IMR-90 (cell line): ENCODE data around the gene ARSJ. TPM values are rescaled to one million over a fixed set of nuclear protein-coding genes. Genes with fewer than 3 reads are reported as not detected.
"Not testable (repeated sequence)": the region's sequence is repeated elsewhere in the genome, so short reads cannot be mapped to it uniquely, and the experiment has no call there.

Experiments
- ATAC-seq: fragments of 200-7000 bp; cut with Tn5 transposase; 2 replicates; pipeline ENCODE4 v1.9.1; 2020; ENCODE audit warnings: low read depth, mild to moderate bottlenecking, moderate library complexity
- BruUV-seq: library from RNA; stranded (reverse); fragments of 400-500 nt; replicated peaks from 2 replicates; lab custom pipeline; 2021; lab: Mats Ljungman, UMichigan
- CTCF ChIA-PET: fragments of 300-600 bp; formaldehyde crosslinking; extraction: SDS; loops from one replicate; lab custom pipeline; 2021; ENCODE audit warnings: antibody characterized with exemption; lab: Yijun Ruan, JAX
- POLR2A ChIA-PET: fragments of 300-600 bp; sonication (Branson Sonifier 250); formaldehyde crosslinking; loops from one replicate; lab custom pipeline; 2022; ENCODE audit warnings: antibody characterized with exemption; ENCODE audit not compliant: unreplicated experiment; lab: Charles Lee
- DNase-seq: peaks from one replicate; pipeline ENCODE4 v3.0.0; 2013
- H2AFZ ChIP-seq: replicated peaks from 2 replicates; pipeline ENCODE3; 2013; ENCODE audit warnings: low read length, mild to moderate bottlenecking; ENCODE audit not compliant: poor library complexity
- H2AK5ac ChIP-seq: 2 replicates; pipeline ENCODE4 v1.6.1; 2013; ENCODE audit warnings: low read depth, low read length, inconsistent platforms
- H2AK9ac ChIP-seq: replicated peaks from 2 replicates; pipeline ENCODE3; 2013; ENCODE audit warnings: mild to moderate bottlenecking, low read depth, low read length, moderate library complexity; ENCODE audit not compliant: poor library complexity
- H2BK120ac ChIP-seq: 2 replicates; pipeline ENCODE4 v1.6.1; 2013; ENCODE audit warnings: low read depth, low read length, inconsistent platforms
- H2BK15ac ChIP-seq: 3 replicates; pipeline ENCODE4 v1.6.1; 2013; ENCODE audit warnings: low read depth, low read length, inconsistent platforms
- H2BK20ac ChIP-seq: 2 replicates; pipeline ENCODE4 v1.6.1; 2013; ENCODE audit warnings: low read depth, mild to moderate bottlenecking, inconsistent platforms, low read length, moderate library complexity
- H2BK5ac ChIP-seq: 2 replicates; pipeline ENCODE4 v1.6.1; 2013; ENCODE audit warnings: mild to moderate bottlenecking, low read depth, low read length, inconsistent platforms; ENCODE audit not compliant: poor library complexity, severe bottlenecking
- H3K14ac ChIP-seq: replicated peaks from 2 replicates; pipeline ENCODE4 v1.6.1; 2013; ENCODE audit warnings: low read depth, low read length, inconsistent platforms
- H3K18ac ChIP-seq: 2 replicates; pipeline ENCODE4 v1.6.1; 2013; ENCODE audit warnings: low read depth, low read length, control low read depth
- H3K23ac ChIP-seq: 2 replicates; pipeline ENCODE4 v1.6.1; 2013; ENCODE audit warnings: low read depth, low read length, inconsistent platforms
- H3K27ac ChIP-seq: 2 replicates; pipeline ENCODE4 v1.5.1; 2013; ENCODE audit warnings: mild to moderate bottlenecking, control low read depth, low read length; ENCODE audit not compliant: insufficient read depth
- H3K27me3 ChIP-seq: 2 replicates; pipeline ENCODE4 v1.6.1; 2013; ENCODE audit warnings: low read length; ENCODE audit not compliant: control insufficient read depth, insufficient read depth
- H3K36me3 ChIP-seq: 2 replicates; pipeline ENCODE4 v1.6.1; 2013; ENCODE audit warnings: low read length, mixed read lengths; ENCODE audit not compliant: control insufficient read depth, insufficient read depth
- H3K4ac ChIP-seq: 2 replicates; pipeline ENCODE4 v1.6.1; 2013; ENCODE audit warnings: low read depth, low read length, inconsistent platforms
- H3K4me1 ChIP-seq: 2 replicates; pipeline ENCODE4 v1.6.1; 2013; ENCODE audit warnings: low read length, mixed read lengths; ENCODE audit not compliant: control insufficient read depth, insufficient read depth
- H3K4me2 ChIP-seq: 2 replicates; pipeline ENCODE4 v1.6.1; 2013; ENCODE audit warnings: low read depth, mild to moderate bottlenecking, control low read depth, low read length, moderate library complexity
- H3K4me3 ChIP-seq: 2 replicates; pipeline ENCODE4 v1.5.1; 2013; ENCODE audit warnings: low read depth, mild to moderate bottlenecking, control low read depth, low read length, moderate library complexity; ENCODE audit not compliant: insufficient read depth
- H3K56ac ChIP-seq: 2 replicates; pipeline ENCODE4 v1.6.1; 2013; ENCODE audit warnings: low read length, inconsistent platforms; ENCODE audit not compliant: insufficient read depth; ENCODE audit errors: extremely low read depth
- H3K79me1 ChIP-seq, 2 experiments: 2 replicates each; pipeline ENCODE4 v1.6.1; 2013; ENCODE audit warnings: low read length in 2 of 2, inconsistent platforms in 1 of 2, low read depth in 1 of 2
- H3K9ac ChIP-seq: 2 replicates; pipeline ENCODE4 v1.6.1; 2013; ENCODE audit warnings: low read depth, low read length, control low read depth
- H3K9me1 ChIP-seq: 2 replicates; pipeline ENCODE4 v1.6.1; 2013; ENCODE audit warnings: low read length, inconsistent platforms; ENCODE audit not compliant: insufficient read depth
- H3K9me3 ChIP-seq: 2 replicates; pipeline ENCODE4 v1.6.1; 2013; ENCODE audit warnings: low read length; ENCODE audit not compliant: control insufficient read depth, insufficient read depth
- H4K20me1 ChIP-seq: 2 replicates; pipeline ENCODE4 v1.6.1; 2013; ENCODE audit warnings: low read length, inconsistent platforms; ENCODE audit not compliant: insufficient read depth
- H4K5ac ChIP-seq: 2 replicates; pipeline ENCODE4 v1.6.1; 2013; ENCODE audit warnings: mild to moderate bottlenecking, low read depth, low read length, control low read depth
- H4K8ac ChIP-seq, 2 experiments: 2 replicates each; pipeline ENCODE4 v1.6.1; 2013; ENCODE audit warnings: low read depth in 2 of 2, low read length in 2 of 2, control low read depth in 1 of 2, inconsistent platforms in 1 of 2
- H4K91ac ChIP-seq: 2 replicates; pipeline ENCODE4 v1.6.1; 2013; ENCODE audit warnings: low read depth, low read length, inconsistent platforms; ENCODE audit not compliant: insufficient read depth
- CEBPB ChIP-seq: IDR thresholded peaks from 2 replicates; pipeline ENCODE4 v1.6.1; 2012; ENCODE audit warnings: low read depth, low read length, improper control_type of control experiment
- CTCF ChIP-seq: conservative IDR thresholded peaks from 2 replicates; pipeline ENCODE4 v1.5.1; 2012; ENCODE audit warnings: mild to moderate bottlenecking, low read depth, low read length, improper control_type of control experiment
- FOS ChIP-seq: fragments of 150-350 bp; IDR thresholded peaks from 2 replicates; pipeline ENCODE4 v1.6.1; 2016; ENCODE audit warnings: low read depth, low read length
- WGBS, 2 experiments: methylation state at CpG; one replicate each; pipeline versions ENCODE4 v1.1.5 to v1.1.7; 2013; ENCODE audit warnings: missing lambda C conversion rate in 2 of 2; ENCODE audit not compliant: insufficient read length in 1 of 2; ENCODE audit errors: extremely low coverage in 2 of 2; 5-methylcytosine and 5-hydroxymethylcytosine counted together
- dilution Hi-C: fragments of 300-500 bp; cut with HindIII; formaldehyde crosslinking; loops from one replicate; pipeline ENCODE4 v1.14.3; 2018; ENCODE audit warnings: low sequenced_read_pairs; ENCODE audit not compliant: unreplicated experiment
- in situ Hi-C: fragments of 300-500 bp; cut with MboI; formaldehyde crosslinking; loops from 3 replicates; pipeline ENCODE4 v1.14.3; 2019; ENCODE audit warnings: low sequenced_read_pairs, inconsistent platforms, mixed read lengths
- intact Hi-C: fragments of 100-400 bp; cut with micrococcal nuclease; formaldehyde crosslinking; loops from 2 replicates; pipeline ENCODE4 v1.10.0; 2022
- polyA plus RNA-seq, 3 experiments: library from polyadenylated mRNA; depleted of rRNA; stranded (reverse); fragments of >200 nt; gene quantifications; 2 replicates each; pipeline ENCODE4 v1.2.3, GENCODE V29; 2012; ENCODE audit warnings: low replicate concordance in 1 of 3
- total RNA-seq: library from RNA; depleted of rRNA; stranded (reverse); fragments of >200 nt; gene quantifications from 2 replicates; pipeline ENCODE4 v1.2.3, GENCODE V29; 2012

ARSJ gene
- total and polyA plus RNA-seq, 2 of the 4 experiments (the other 2 are of a cell fraction), result 47.7 to 143 TPM

- Histone ChIP-seq H2BK5ac (peak overlapping the region; percentile 54), H2AFZ (no peak overlapping the region), H3K4ac (no peak overlapping the region), H3K27me3 (no peaks in the 10 kb centered on the region), H3K79me1 (no peaks in the 10 kb centered on the region), H3K9ac (no peak overlapping the region), H3K9me1 (no peaks in the 10 kb centered on the region), H2BK15ac (no peak overlapping the region), H2AK9ac (no peak overlapping the region), H2BK20ac (no peak overlapping the region), H3K14ac (no peak overlapping the region), H3K4me1 (peaks cover 2% of the 10 kb centered on the region; the same call in 1 of the 2 replicates), H3K27ac (no peak overlapping the region), H4K20me1 (no peaks in the 10 kb centered on the region), H3K56ac (no peak overlapping the region), H4K5ac (no peak overlapping the region), H3K9me3 (no peaks in the 10 kb centered on the region), H4K91ac (no peak overlapping the region), H2BK120ac (no peak overlapping the region), H3K36me3 (no peaks in the 10 kb centered on the region), H3K4me3 (no peak overlapping the region), H3K23ac (no peak overlapping the region), H3K4me2 (no peak overlapping the region), H4K8ac (no peak overlapping the region; a peak in 1 of 4 replicates), H2AK5ac (no peak overlapping the region), H3K18ac (no peak overlapping the region)
- BruUV-seq, result no TSS peak
- TF ChIP-seq CTCF, result no peak
- peak; percentile 48; the same call in 1 of the 2 replicates for TF ChIP-seq CEBPB
- TF ChIP-seq FOS, result peak; percentile 45; the same call in 1 of the 2 replicates
- no CpG with 5 or more reads among the region's 1 CpG for WGBS, 2 experiments
- POLR2A ChIA-PET, result interaction anchor here (0.6 kb wide), 1 partner anchor 247 kb away, joined by 4 read pairs; no protein-coding TSS in a partner anchor
- intact Hi-C loops (loop anchor here (5.0 kb wide), 1 partner anchor 72 kb away; no protein-coding TSS in a partner anchor), dilution Hi-C loops (no loop called here), in situ Hi-C loops (no loop called here)
- CTCF ChIA-PET, result no interaction called here
- DNase-seq (peak; percentile 99), ATAC-seq (peak; percentile 92)
These were observed 36.0 kb upstream of the ARSJ start for GRCh38 chr4:114015444-114015899.

- Histone ChIP-seq H2BK20ac (0 out of 2 replicates have a peak overlapping the region, but pooled peaks have one; percentile 14), H2AK5ac (peak overlapping the region; percentile 97), H4K8ac (0 out of 4 replicates have a peak overlapping the region, but pooled peaks of 1 of the 2 experiments have one; percentile 42), H2BK15ac (peak overlapping the region; percentile 89; the same call in 1 of the 3 replicates), H3K14ac (0 out of 2 replicates have a peak overlapping the region, but pooled peaks have one; percentile 11), H3K4ac (peak overlapping the region; percentile 58), H2BK120ac (peak overlapping the region; percentile 49; the same call in 1 of the 2 replicates)
- H4K91ac ChIP-seq, H3K79me1 ChIP-seq, H3K4me1 ChIP-seq, H3K23ac ChIP-seq, H3K27ac ChIP-seq, H4K20me1 ChIP-seq, H2AFZ ChIP-seq, H3K9me3 ChIP-seq, H3K36me3 ChIP-seq, H3K4me2 ChIP-seq, H2BK5ac ChIP-seq, H3K9me1 ChIP-seq, BruUV-seq, H3K56ac ChIP-seq, H3K9ac ChIP-seq, intact Hi-C loops, H3K4me3 ChIP-seq, in situ Hi-C loops, H4K5ac ChIP-seq, CTCF ChIA-PET, H3K18ac ChIP-seq, dilution Hi-C loops, POLR2A ChIA-PET, ATAC-seq, H2AK9ac ChIP-seq, DNase-seq, H3K27me3 ChIP-seq: not testable (repeated sequence)
- WGBS, 2 experiments, result 80% methylated on average over 1 of the region's 4 CpGs; no CpG with 5 or more reads in 1 of the 2 experiments
These were observed 33.8 kb upstream of the ARSJ start for GRCh38 chr4:114013201-114013600.
